SK-MEL-5 (cell line): Measurements from ENCODE around the gene BRSK2. TPM values are rescaled to one million over a fixed set of nuclear protein-coding genes. Genes with fewer than 3 reads are reported as not detected.

ENCODE experiments used
- DNase-seq: peaks from one replicate; pipeline ENCODE4 v3.0.0-alpha.2; 2016; ENCODE audit warnings: low read depth, low spot score
- in situ Hi-C: cut with HindIII; loops from 2 replicates; pipeline ENCODE4 v1.10.0; 2016; ENCODE audit warnings: low sequenced_read_pairs, high pct_unique_total_duplicates, low pct_unique_long_range_greater_than_20kb
- total RNA-seq: library from RNA; depleted of rRNA; stranded (reverse); fragments of >200 nt; shearing (Covaris generic); gene quantifications from 2 replicates; pipeline ENCODE4 v1.2.3, GENCODE V29; 2014

BRSK2 gene
- total RNA-seq, 1 experiment from 2014 or later = 4.5 TPM

- no peak for DNase-seq
- in situ Hi-C loops = no loop called here
Measured at GRCh38 chr11:1487851-1488574, 98.3 kb downstream of the BRSK2 start.

- in situ Hi-C loops = no loop called here
- DNase-seq = no peak
Measured at GRCh38 chr11:1488575-1489180, 98.9 kb downstream of the BRSK2 start.

- in situ Hi-C loops = no loop called here
- DNase-seq = no peak
Measured at GRCh38 chr11:1490651-1491050, 100.9 kb downstream of the BRSK2 start.

- no peak for DNase-seq
- in situ Hi-C loops = no loop called here
Measured at GRCh38 chr11:1491379-1491778, 101.6 kb downstream of the BRSK2 start.

- in situ Hi-C loops = no loop called here
- no peak for DNase-seq
Measured at GRCh38 chr11:1493650-1494244, 104.0 kb downstream of the BRSK2 start.

- DNase-seq = no peak
- in situ Hi-C loops = no loop called here
Measured at GRCh38 chr11:1494650-1495049, 104.9 kb downstream of the BRSK2 start.

- in situ Hi-C loops = no loop called here
- no peak for DNase-seq
Measured at GRCh38 chr11:1496091-1496760, 106.5 kb downstream of the BRSK2 start.

- in situ Hi-C loops = no loop called here
- DNase-seq = no peak
Measured at GRCh38 chr11:1496761-1497095, 107.0 kb downstream of the BRSK2 start.

- no peak for DNase-seq
- in situ Hi-C loops = no loop called here
Measured at GRCh38 chr11:1497600-1497999, 107.9 kb downstream of the BRSK2 start.

GRCh38 chr11:1498262-1498661 lies 108.5 kb downstream of the BRSK2 start:
- no peak for DNase-seq
- in situ Hi-C loops = no loop called here

GRCh38 chr11:1499261-1499890 lies 109.6 kb downstream of the BRSK2 start:
- no peak for DNase-seq
- in situ Hi-C loops = no loop called here

GRCh38 chr11:1499899-1500298 lies 110.2 kb downstream of the BRSK2 start:
- in situ Hi-C loops = no loop called here

GRCh38 chr11:1500466-1501420 lies 111.0 kb downstream of the BRSK2 start:
- DNase-seq = no peak
- in situ Hi-C loops = no loop called here

More at GRCh38 chr11:1499899-1500298, 110.2 kb downstream of the BRSK2 start:
- no peak for DNase-seq

- no peak for DNase-seq
- in situ Hi-C loops = no loop called here
Measured at GRCh38 chr11:1501421-1502167, 111.9 kb downstream of the BRSK2 start.

GRCh38 chr11:1502168-1502953 lies 112.6 kb downstream of the BRSK2 start:
- in situ Hi-C loops = no loop called here
- DNase-seq = no peak
